Measurements from ENCODE around the gene SNX2. TPM values are rescaled to one million over a fixed set of nuclear protein-coding genes. Genes with fewer than 3 reads are reported as not detected.

Gene SNX2, protein sequence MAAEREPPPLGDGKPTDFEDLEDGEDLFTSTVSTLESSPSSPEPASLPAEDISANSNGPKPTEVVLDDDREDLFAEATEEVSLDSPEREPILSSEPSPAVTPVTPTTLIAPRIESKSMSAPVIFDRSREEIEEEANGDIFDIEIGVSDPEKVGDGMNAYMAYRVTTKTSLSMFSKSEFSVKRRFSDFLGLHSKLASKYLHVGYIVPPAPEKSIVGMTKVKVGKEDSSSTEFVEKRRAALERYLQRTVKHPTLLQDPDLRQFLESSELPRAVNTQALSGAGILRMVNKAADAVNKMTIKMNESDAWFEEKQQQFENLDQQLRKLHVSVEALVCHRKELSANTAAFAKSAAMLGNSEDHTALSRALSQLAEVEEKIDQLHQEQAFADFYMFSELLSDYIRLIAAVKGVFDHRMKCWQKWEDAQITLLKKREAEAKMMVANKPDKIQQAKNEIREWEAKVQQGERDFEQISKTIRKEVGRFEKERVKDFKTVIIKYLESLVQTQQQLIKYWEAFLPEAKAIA
- total RNA-seq (10 to 100 TPM; 58.2 to 72.2 TPM), polyA plus RNA-seq (10 to 100 TPM; 47.6 to 76.5 (median 58.0) TPM), total RNA-seq (49.2 to 69.5 (median 61.4) reads per million in 6 experiments)

DNA sequence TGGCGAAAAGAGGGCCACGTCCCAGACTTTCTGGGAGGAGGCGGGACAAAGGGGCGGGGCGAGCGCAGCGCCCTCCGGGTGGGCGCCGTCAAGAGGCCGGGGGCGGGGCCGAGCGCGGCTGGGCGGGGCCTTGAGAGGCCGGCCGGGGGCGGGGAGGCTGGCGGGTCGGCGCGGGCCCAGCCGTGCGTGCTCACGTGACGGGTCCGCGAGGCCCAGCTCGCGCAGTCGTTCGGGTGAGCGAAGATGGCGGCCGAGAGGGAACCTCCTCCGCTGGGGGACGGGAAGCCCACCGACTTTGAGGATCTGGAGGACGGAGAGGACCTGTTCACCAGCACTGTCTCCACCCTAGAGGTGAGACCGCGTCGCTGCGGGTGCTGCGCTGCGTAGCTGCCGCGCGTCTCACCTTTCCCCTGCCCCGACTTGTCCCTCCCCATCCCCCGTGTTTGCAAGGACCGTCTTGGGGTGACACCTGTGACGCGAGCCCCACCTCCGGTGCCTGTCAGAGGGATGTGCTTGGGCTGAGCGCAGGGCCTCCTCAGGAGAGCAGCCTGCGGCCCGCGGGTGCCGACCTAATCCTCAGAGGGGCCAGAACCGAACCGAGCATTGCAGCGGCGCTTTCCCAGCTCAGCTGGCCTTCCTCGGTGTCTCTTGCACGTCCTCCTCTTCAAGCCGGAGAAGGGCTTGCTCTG is at the start of gene SNX2:
Gene SNX2, plus strand, starts transcription at position 220 of the 689 bp plus-strand sequence. Its CDS starts 24 bp downstream, at position 244.
- peak; percentile 86 to 89 for ATAC-seq
- DNase-seq, result peak; percentile 83 to 92 (median 90)
- Mint-ChIP-seq H3K4me1 (peaks cover 17 to 52% (median 38%) of the 10 kb centered on the region in 4 donors), H3K36me3 (peaks cover 0 to 1% (median 0%) of the 10 kb centered on the region in 3 donors), H3K27ac (peak within 1 kb of the TSS; percentile 94 to 97 (median 96)), H3K9me3 (no peaks in the 10 kb centered on the region), H3K27me3 (peaks cover 0 to 5% (median 1%) of the 10 kb centered on the region in 5 donors), H3K4me3 (peak within 1 kb of the TSS; percentile 93 to 98 (median 96))
- POLR2A ChIA-PET, result interaction anchor here (0.9 to 2.6 kb wide), 7 partner anchors 10 to 737 kb away, joined by 3 to 17 read pairs (median 6); partner anchors contain the start of genes CEP120, CSNK1G3 and SNX24

DNA sequence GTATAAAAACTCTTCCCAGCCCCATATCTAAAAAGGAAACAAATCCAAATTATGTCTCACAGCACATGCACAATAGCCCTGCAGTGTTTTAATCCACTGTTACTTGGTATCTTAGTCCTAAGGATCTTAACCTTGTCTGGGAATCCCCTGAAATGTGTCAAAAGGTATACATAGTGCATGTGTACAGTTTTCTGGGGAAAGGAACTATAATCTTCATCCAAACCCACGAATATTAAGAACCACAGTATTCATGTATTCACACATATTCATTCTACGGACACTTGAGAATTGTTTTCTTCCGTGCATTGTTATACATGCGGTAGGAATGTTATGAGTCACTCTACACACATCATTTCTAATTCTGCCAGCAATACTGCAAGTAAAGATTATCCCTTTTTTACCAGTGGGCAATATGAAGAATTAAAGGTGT is 47.8 kb upstream of the SNX2 start:
- POLR2A ChIA-PET, result no interaction called here
- ATAC-seq (no peak), DNase-seq (no peak)
- Mint-ChIP-seq H3K4me1 (peaks cover 0 to 15% (median 0%) of the 10 kb centered on the region in 4 donors), H3K27me3 (peaks cover 5 to 18% (median 8%) of the 10 kb centered on the region in 5 donors), H3K4me3 (no peak overlapping the region), H3K27ac (no peak overlapping the region), H3K9me3 (no peaks in the 10 kb centered on the region), H3K36me3 (no peaks in the 10 kb centered on the region)

DNA sequence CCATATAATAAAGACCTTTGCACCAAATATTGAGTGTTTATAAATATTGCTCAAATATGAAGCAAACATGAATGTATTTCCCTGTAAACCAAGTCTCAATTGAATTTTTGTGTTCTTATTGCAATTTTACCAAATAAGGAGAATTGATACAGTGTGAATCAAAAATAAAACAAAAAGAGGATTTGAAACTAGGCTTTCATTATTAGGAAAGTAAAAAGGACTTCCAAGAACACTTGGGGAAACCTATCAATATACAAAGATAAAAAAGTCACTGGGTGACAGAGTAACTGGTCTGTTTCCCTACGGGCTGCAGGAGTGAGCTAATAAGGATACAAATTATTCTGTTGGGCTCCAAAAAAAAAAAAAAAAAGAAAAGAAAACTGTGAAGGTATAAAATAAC is 44.8 kb upstream of the SNX2 start:
- no peak for ATAC-seq
- Mint-ChIP-seq H3K9me3 (peaks cover 0 to under 1% (median 0%) of the 10 kb centered on the region in 9 donors), H3K27me3 (peaks cover 8 to 24% (median 10%) of the 10 kb centered on the region in 5 donors), H3K36me3 (peaks cover 0 to under 1% (median 0%) of the 10 kb centered on the region in 3 donors), H3K27ac (no peak overlapping the region), H3K4me1 (peaks cover 0 to 7% (median 0%) of the 10 kb centered on the region in 4 donors), H3K4me3 (no peak overlapping the region)
- POLR2A ChIA-PET, result no interaction called here
- no peak for DNase-seq

DNA sequence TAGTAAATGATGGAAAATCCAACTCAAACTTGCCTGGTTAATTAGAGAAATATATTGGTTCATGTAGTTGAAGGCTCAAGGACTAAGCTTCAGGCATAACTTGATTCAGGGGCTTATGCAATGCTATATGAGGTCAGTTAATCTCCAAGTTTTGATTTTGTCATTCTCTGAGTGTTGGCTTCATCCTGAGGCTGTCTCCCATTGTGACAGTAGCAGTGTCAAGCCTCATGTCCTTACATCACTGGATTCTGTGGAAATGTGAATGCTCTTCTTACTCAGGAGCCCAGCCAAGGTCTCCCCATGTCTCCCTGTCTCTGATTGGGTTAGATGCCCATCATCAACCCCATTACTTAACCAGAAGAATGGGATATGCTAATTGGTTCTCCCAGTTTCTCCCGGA is 44.4 kb upstream of the SNX2 start:
- POLR2A ChIA-PET, result no interaction called here
- Mint-ChIP-seq H3K9me3 (peaks cover 0 to 5% (median 0%) of the 10 kb centered on the region in 9 donors), H3K4me1 (peaks cover 0 to 7% (median 0%) of the 10 kb centered on the region in 4 donors), H3K4me3 (no peak overlapping the region), H3K27ac (no peak overlapping the region), H3K36me3 (peaks cover 0 to 2% (median 0%) of the 10 kb centered on the region in 3 donors), H3K27me3 (peaks cover 10 to 28% (median 11%) of the 10 kb centered on the region in 5 donors)
- ATAC-seq, result no peak
- no peak for DNase-seq

DNA sequence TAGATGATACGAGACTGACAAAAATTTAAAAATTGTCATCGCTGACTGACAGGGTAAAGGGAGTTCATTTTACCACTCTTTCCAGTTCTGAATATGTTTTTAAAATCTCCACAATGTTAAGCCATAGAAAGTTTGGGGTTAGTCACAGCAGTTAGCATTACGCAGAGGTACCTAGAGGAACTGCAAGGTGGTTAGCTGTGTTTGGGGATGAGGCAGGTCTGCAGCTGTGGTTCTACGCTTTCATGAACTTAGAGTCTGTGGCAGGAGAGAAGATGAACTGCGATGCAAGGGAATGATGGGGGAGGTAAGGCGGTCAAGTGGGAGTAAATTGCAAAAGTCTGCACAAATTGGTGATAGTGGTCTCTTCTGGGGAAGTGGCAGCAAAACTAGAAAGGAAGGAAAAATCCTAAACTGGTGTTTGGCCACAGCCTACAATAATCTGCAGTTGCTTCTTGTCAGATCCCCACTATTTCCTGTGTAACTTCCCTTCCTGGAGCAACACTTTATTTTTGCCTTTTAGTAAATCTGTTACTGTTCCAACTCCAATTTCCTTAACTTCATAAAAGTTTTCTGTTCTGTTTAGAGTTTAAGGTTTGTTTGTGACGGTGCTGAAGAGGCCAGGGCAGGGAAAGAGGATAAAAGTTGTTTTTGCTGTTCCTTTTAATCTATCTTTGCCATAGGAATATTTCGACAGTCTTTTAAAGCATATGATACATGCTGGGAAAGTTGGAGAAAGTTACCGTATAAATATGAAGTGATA is 38.6 kb upstream of the SNX2 start:
- Mint-ChIP-seq H3K4me1 (peaks cover 0 to 2% (median 0%) of the 10 kb centered on the region in 4 donors), H3K27ac (no peak overlapping the region), H3K9me3 (peaks cover 0 to 7% (median 0%) of the 10 kb centered on the region in 9 donors), H3K4me3 (no peak overlapping the region), H3K36me3 (peaks cover 0 to 2% (median 0%) of the 10 kb centered on the region in 3 donors), H3K27me3 (peaks cover 11 to 25% (median 13%) of the 10 kb centered on the region in 5 donors)
- DNase-seq (no peak), ATAC-seq (no peak)
- POLR2A ChIA-PET, result no interaction called here

DNA sequence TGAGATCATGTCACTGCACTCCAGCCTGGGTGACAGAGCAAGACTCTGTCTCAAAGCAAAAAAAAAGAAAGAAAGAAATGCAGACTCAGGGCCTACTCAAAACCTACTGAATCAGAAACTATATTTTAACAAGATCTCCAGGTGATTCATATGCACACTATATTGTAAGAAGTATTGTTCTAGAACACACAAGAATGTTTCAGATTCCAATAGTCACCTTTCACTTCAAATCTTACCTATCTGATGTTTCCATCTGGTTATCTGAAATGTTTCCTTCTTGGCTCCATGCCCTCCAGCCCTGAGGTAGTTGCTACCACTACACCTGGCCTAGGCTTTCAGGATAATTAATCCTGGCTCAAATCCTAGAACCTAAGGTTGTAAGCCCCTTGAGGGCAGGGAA is 36.8 kb upstream of the SNX2 start:
- H3K4me3 Mint-ChIP-seq, result no peak overlapping the region
- peaks cover 0 to 2% (median 0%) of the 10 kb centered on the region in 4 donors for H3K4me1 Mint-ChIP-seq
- peaks cover 0 to 2% (median 0%) of the 10 kb centered on the region in 3 donors for H3K36me3 Mint-ChIP-seq
- POLR2A ChIA-PET, result no interaction called here
- no peak overlapping the region for H3K27ac Mint-ChIP-seq
- ATAC-seq (no peak), DNase-seq (no peak)
- peaks cover 7 to 16% (median 10%) of the 10 kb centered on the region in 5 donors for H3K27me3 Mint-ChIP-seq
- peaks cover 0 to 7% (median 0%) of the 10 kb centered on the region in 9 donors for H3K9me3 Mint-ChIP-seq

DNA sequence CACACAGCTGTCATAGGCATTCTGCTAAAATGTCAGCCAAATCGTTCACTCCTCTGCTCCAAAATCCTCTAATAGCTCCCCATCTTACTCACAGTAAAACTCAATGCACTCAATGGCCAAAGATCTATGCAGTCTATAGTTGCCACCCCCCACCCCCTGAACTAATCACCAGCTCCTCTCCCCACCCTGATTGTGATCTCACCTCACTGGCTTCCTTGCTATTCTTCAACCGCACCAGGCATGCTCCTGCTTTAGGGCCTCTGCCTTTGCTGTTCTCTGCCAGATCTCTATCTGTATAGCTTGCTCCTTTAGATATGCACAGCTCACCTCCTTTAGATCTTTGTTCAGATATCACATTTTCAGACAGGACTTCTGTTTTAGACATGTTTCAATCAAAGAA is 33.2 kb upstream of the SNX2 start:
- POLR2A ChIA-PET, result no interaction called here
- no peaks in the 10 kb centered on the region for H3K4me1 Mint-ChIP-seq
- no peak overlapping the region for H3K27ac Mint-ChIP-seq
- H3K9me3 Mint-ChIP-seq, result no peaks in the 10 kb centered on the region
- H3K27me3 Mint-ChIP-seq, result peaks cover 0 to 2% (median 0%) of the 10 kb centered on the region in 5 donors
- ATAC-seq, result no peak
- H3K36me3 Mint-ChIP-seq, result no peaks in the 10 kb centered on the region
- DNase-seq, result no peak
- no peak overlapping the region for H3K4me3 Mint-ChIP-seq

DNA sequence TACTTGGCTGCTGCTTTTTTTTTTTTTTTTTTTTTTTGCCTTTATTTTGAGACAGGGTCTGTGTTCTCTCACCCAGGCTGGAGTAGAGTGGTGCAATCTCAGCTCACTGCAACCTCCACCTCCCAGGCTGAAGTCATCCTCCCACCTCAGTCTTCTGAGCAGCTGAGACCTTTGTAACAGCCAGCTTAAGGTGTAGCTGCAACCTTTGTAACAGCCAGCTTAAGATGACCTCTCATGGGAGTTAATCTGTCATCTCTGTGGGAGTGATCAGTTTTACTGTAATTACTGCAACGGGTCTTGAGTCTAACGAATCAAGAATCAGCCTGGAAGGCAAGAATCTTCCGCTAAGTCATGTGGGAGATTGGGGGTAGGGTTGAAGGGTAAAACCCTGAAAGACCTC is 31.6 kb upstream of the SNX2 start:
- Mint-ChIP-seq H3K36me3 (no peaks in the 10 kb centered on the region), H3K27ac (no peak overlapping the region), H3K9me3 (no peaks in the 10 kb centered on the region), H3K27me3 (peaks cover 0 to 1% (median 0%) of the 10 kb centered on the region in 5 donors), H3K4me3 (no peak overlapping the region), H3K4me1 (no peaks in the 10 kb centered on the region)
- no peak for DNase-seq
- POLR2A ChIA-PET, result no interaction called here
- no peak for ATAC-seq

DNA sequence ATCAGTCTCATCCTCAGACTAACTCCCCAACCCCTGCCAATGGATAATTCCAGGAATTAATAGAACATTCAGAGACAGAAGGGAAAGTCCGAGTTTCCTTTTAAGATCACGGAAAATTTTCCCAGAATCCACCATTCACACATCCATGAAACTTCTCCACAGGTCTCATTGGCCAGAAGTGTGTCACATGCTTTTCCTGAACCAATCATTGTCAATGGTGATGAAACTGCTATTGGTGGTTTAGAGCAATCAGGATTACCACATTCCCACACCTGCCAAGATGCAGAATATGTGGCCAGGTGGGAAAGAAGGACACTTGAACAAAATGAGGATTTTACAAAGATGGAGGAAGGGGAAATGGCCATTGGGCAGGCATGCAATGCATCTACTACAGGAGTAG is 29.3 kb upstream of the SNX2 start:
- POLR2A ChIA-PET, result no interaction called here
- ATAC-seq, result no peak
- Mint-ChIP-seq H3K9me3 (no peaks in the 10 kb centered on the region), H3K4me1 (no peaks in the 10 kb centered on the region), H3K27me3 (peaks cover 0 to 1% (median 0%) of the 10 kb centered on the region in 5 donors), H3K36me3 (no peaks in the 10 kb centered on the region), H3K4me3 (no peak overlapping the region), H3K27ac (no peak overlapping the region)
- DNase-seq, result no peak

DNA sequence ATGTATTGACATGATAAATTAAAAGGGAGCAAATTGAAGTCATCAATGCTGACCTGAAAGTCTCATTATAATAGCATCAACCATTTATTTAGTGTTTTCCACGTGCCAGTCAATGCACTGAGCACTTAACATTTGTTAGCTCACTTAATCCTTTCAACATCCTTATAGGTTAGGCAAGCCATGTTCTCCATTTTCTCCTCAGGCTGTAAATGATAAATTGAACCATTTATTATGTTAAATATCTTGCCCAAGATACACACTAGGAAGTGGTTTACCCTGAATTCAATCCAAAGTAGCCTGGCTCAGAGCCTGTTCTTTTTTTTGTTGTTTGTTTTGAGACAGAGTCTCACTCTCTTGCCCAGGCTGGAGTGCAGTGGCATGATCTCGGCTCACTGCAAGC is 25.0 kb upstream of the SNX2 start:
- ATAC-seq, result no peak

DNA sequence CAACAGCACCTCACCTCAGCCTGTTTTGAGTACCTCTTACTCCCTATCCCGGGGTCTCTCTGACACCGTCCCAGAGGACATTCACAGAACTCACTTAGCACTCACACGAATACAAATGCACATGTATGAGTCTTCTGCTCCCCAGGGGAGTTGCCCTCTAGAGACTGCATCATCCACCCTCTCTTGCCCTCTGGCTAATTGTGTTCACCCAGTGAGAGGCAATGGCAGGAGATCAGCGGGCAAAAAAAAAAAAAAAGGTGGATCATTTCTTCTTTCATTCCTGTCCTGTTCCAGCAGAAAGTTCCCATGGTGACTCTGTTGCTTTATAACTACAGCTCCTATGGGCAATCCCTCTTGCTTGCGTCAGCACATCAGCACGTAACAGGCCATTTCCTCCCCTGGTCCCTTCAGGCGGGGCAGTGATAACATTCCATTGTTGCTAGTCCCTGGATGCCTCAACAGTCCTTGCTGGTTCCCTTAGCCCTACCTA is 23.5 kb upstream of the SNX2 start:
- POLR2A ChIA-PET, result no interaction called here
- no peak for ATAC-seq
- H3K36me3 Mint-ChIP-seq, result no peaks in the 10 kb centered on the region

More for the DNA sequence above, 25.0 kb upstream of the SNX2 start:
- Mint-ChIP-seq H3K4me3 (no peak overlapping the region), H3K27ac (no peak overlapping the region), H3K36me3 (no peaks in the 10 kb centered on the region), H3K27me3 (peaks cover 3 to 24% (median 15%) of the 10 kb centered on the region in 5 donors), H3K4me1 (no peaks in the 10 kb centered on the region), H3K9me3 (no peaks in the 10 kb centered on the region)
- no peak for DNase-seq
- POLR2A ChIA-PET, result no interaction called here

DNA sequence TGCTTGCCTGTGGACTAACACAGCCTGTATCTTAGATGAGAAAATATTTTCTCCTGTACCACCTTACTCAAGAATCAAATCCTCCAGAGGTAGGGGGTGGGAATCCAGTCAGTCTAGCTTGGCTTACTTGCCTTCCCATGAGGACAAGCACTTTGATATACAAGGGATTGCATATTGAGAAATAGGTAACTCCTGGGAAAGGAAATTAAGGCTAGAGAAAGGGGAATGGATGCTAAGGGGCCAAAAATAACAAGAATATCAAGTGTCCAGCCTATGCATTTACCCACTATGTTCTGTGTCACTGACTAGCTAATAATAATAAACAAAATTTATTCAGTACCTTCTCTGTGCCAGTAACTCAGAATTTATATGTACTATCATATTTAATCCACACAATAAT is 21.4 kb upstream of the SNX2 start:
- no peaks in the 10 kb centered on the region for H3K36me3 Mint-ChIP-seq
- POLR2A ChIA-PET, result no interaction called here
- DNase-seq, result no peak
- no peak overlapping the region for H3K27ac Mint-ChIP-seq
- no peaks in the 10 kb centered on the region for H3K9me3 Mint-ChIP-seq
- no peak for ATAC-seq
- peaks cover 0 to 7% (median 0%) of the 10 kb centered on the region in 4 donors for H3K4me1 Mint-ChIP-seq
- no peak overlapping the region for H3K4me3 Mint-ChIP-seq
- H3K27me3 Mint-ChIP-seq, result peaks cover 3 to 24% (median 15%) of the 10 kb centered on the region in 5 donors

More for the DNA sequence above, 23.5 kb upstream of the SNX2 start:
- peaks cover 3 to 24% (median 15%) of the 10 kb centered on the region in 5 donors for H3K27me3 Mint-ChIP-seq
- peaks cover 0 to 5% (median 0%) of the 10 kb centered on the region in 4 donors for H3K4me1 Mint-ChIP-seq
- H3K9me3 Mint-ChIP-seq, result no peaks in the 10 kb centered on the region
- peak overlapping the region in 1 of 10 donors; percentile 75 for H3K27ac Mint-ChIP-seq
- no peak for DNase-seq
- H3K4me3 Mint-ChIP-seq, result peak overlapping the region in 1 of 10 donors; percentile 42

Measured in naive thymus-derived CD8-positive, alpha-beta T cell (primary cell).